Endothelial cell of umbilical vein (primary cell): ENCODE results near the gene RHAG. TPM values are rescaled to one million over a fixed set of nuclear protein-coding genes. Genes with fewer than 3 reads are reported as not detected.

Experiments used
- polyA plus RNA-seq, 4 experiments: library from polyadenylated mRNA; depleted of rRNA in 3 of 4; stranded (reverse) in 3 of 4; unstranded in 1 of 4; fragments of >200 nt; gene quantifications; 2 replicates each; pipeline versions ENCODE4 v1.2.1 to v1.2.3, GENCODE V29; 2011 to 2012; ENCODE audit warnings: missing spikeins in 1 of 4
- total RNA-seq: library from RNA; stranded (reverse); gene quantifications from 2 replicates; pipeline ENCODE4 v1.2.3, GENCODE V29; 2021

RHAG gene
- total and polyA plus RNA-seq, 2 donors (not counting 3 experiments of a cell fraction or from before 2014, with no cell fraction given): not detected

Other genes starting within 250 kb of the RHAG start
- gene MMUT, start 173.6 kb downstream of the RHAG start, total RNA-seq: 15.7 and 16.2 TPM in 2 replicates
- 6.6 and 7.8 TPM in 2 replicates for gene MMUT, start 173.6 kb downstream of the RHAG start, polyA plus RNA-seq
- gene CENPQ, start 173.5 kb downstream of the RHAG start, total RNA-seq: 8.0 and 8.2 TPM in 2 replicates
- 2.2 and 3.3 TPM in 2 replicates for gene CENPQ, start 173.5 kb downstream of the RHAG start, polyA plus RNA-seq
- gene GLYATL3, start 136.9 kb downstream of the RHAG start, total RNA-seq: not detected in 2 replicates
- gene GLYATL3, start 136.9 kb downstream of the RHAG start, polyA plus RNA-seq: not detected in 2 replicates
- 13.7 and 15.5 TPM in 2 replicates for gene C6orf141, start 86.2 kb downstream of the RHAG start, total RNA-seq
- 4.1 and 5.7 TPM in 2 replicates for gene C6orf141, start 86.2 kb downstream of the RHAG start, polyA plus RNA-seq
- not detected in 2 replicates for gene CRISP2, start 76.7 kb upstream of the RHAG start, total RNA-seq
- not detected in 2 replicates for gene CRISP2, start 76.7 kb upstream of the RHAG start, polyA plus RNA-seq
- gene CRISP3, start 107.5 kb upstream of the RHAG start, total RNA-seq: not detected in 2 replicates
- not detected in 2 replicates for gene CRISP3, start 107.5 kb upstream of the RHAG start, polyA plus RNA-seq
- not detected in 2 replicates for gene PGK2, start 150.4 kb upstream of the RHAG start, total RNA-seq
- gene PGK2, start 150.4 kb upstream of the RHAG start, polyA plus RNA-seq: not detected in 2 replicates
- not detected in 2 replicates for gene CRISP1, start 229.7 kb upstream of the RHAG start, total RNA-seq
- gene CRISP1, start 229.7 kb upstream of the RHAG start, polyA plus RNA-seq: not detected in 2 replicates